Activated CD4-positive, alpha-beta T cell treated with anti-CD3 and anti-CD28 coated beads, Interleukin-2, Interleukin-4, amounts not matched to agents 100 ng/mL and 50 ng/mL, durations not matched to agents 16 hours and 8 hours (primary cell): ENCODE data around the gene ARHGAP9.
"Not testable (repeated sequence)": the region's sequence is repeated elsewhere in the genome, so short reads cannot be mapped to it uniquely, and the experiment has no call there.

Source experiments
- DNase-seq: peaks from one replicate; pipeline ENCODE4 v3.0.0-alpha.2; 2020; ENCODE audit warnings: low spot score

ARHGAP9 gene

GRCh38 chr12:57479376-57480115, at the start of gene ARHGAP9:
TSS of gene ARHGAP9 (minus strand) at chr12:57479866. CDS start at chr12:57479406, 460 bp downstream.
- DNase-seq, result peak; percentile 66

GRCh38 chr12:57528831-57529555, 49.3 kb upstream of the ARHGAP9 start:
- no peak for DNase-seq

- no peak for DNase-seq
These were observed 48.5 kb upstream of the ARHGAP9 start for GRCh38 chr12:57528176-57528575.

GRCh38 chr12:57527184-57527583, 47.5 kb upstream of the ARHGAP9 start:
- no peak for DNase-seq

GRCh38 chr12:57526477-57527126, 46.9 kb upstream of the ARHGAP9 start:
- no peak for DNase-seq

GRCh38 chr12:57525615-57526383, 46.1 kb upstream of the ARHGAP9 start:
- DNase-seq, result no peak

- no peak for DNase-seq
These were observed 45.3 kb upstream of the ARHGAP9 start for GRCh38 chr12:57524814-57525614.

- no peak for DNase-seq
These were observed 44.3 kb upstream of the ARHGAP9 start for GRCh38 chr12:57523706-57524614.

GRCh38 chr12:57522887-57523705, 43.4 kb upstream of the ARHGAP9 start:
- DNase-seq, result peak; percentile 31

GRCh38 chr12:57522011-57522886, 42.6 kb upstream of the ARHGAP9 start, which contains the start of gene MBD6:
TSS of gene MBD6 (plus strand) at chr12:57522824. CDS start at chr12:57524304, 1,480 bp downstream.
- peak; percentile 87 for DNase-seq

- DNase-seq, result no peak
These were observed 41.9 kb upstream of the ARHGAP9 start for GRCh38 chr12:57521525-57522010.

- DNase-seq, result peak; percentile 99
These were observed 40.6 kb upstream of the ARHGAP9 start, which contains the start of gene DDIT3 for GRCh38 chr12:57520053-57520818. TSS of gene DDIT3 (minus strand) at chr12:57520514. CDS start at chr12:57517406, 3,108 bp downstream.

- DNase-seq, result peak; percentile 35
These were observed 40.1 kb upstream of the ARHGAP9 start for GRCh38 chr12:57519796-57520052.

- DNase-seq, result peak; percentile 18
These were observed 39.5 kb upstream of the ARHGAP9 start for GRCh38 chr12:57518920-57519795.

GRCh38 chr12:57518176-57518919, 38.7 kb upstream of the ARHGAP9 start:
- no peak for DNase-seq

GRCh38 chr12:57517718-57518117, 38.1 kb upstream of the ARHGAP9 start:
- DNase-seq, result not testable (repeated sequence)
